ENCODE results near the gene RASSF3. TPM values are rescaled to one million over a fixed set of nuclear protein-coding genes. Genes with fewer than 3 reads are reported as not detected.

Gene RASSF3
- total RNA-seq, 2 experiments from 2014 or later = 16.3 to 49.9 TPM

GRCh38 chr12:64595863-64596793 is 14.2 kb upstream of the RASSF3 start:
- H3K4me1 ChIP-seq (ENCODE audit: insufficient read depth, low read length, poor library complexity, severe bottlenecking) = no peaks in the 10 kb centered on the region
- intact Hi-C loops (cut with micrococcal nuclease; ENCODE audit: unreplicated experiment) = no loop called here
- H3K4me3 ChIP-seq (ENCODE audit: low read depth, low read length, poor library complexity, severe bottlenecking) = no peak overlapping the region
- H3K36me3 ChIP-seq (ENCODE audit: insufficient read depth, low read length) = no peaks in the 10 kb centered on the region
- H3K9me2 ChIP-seq (ENCODE audit: insufficient read depth, low read length) = no peaks in the 10 kb centered on the region
- no TSS peak for BruUV-seq (replicated peaks)
- no peaks in the 10 kb centered on the region for H3K79me2 ChIP-seq (ENCODE audit: insufficient read depth, low read depth, low read length)
- H3K9me3 ChIP-seq (ENCODE audit: low read length) = no peaks in the 10 kb centered on the region
- no peak for DNase-seq (ENCODE audit: low spot score)
- CTCF ChIA-PET (ENCODE audit: unreplicated experiment) = no interaction called here
- no peak for TF ChIP-seq EZH2phosphoT487 (IDR thresholded peaks at IDR 0.05; ENCODE audit: borderline replicate concordance, low read depth, low read length)
- no peak for TF ChIP-seq CTCF (conservative IDR thresholded peaks at IDR 0.05; ENCODE audit: low read length)
- no peaks in the 10 kb centered on the region for H4K20me1 ChIP-seq (ENCODE audit: insufficient read depth, low read length)
- POLR2A ChIA-PET = interaction anchor here (0.5 to 1.7 kb wide), 4 partner anchors 11 to 1057 kb away, joined by 3 to 7 read pairs (median 3); no protein-coding TSS in a partner anchor
- no peak overlapping the region for H3K4me2 ChIP-seq (ENCODE audit: low read length)
- H2AFZ ChIP-seq (ENCODE audit: low read length) = no peak overlapping the region
- H3K27ac ChIP-seq (ENCODE audit: low read depth, low read length, poor library complexity, severe bottlenecking) = no peak overlapping the region

- TF ChIP-seq CTCF (conservative IDR thresholded peaks at IDR 0.05; ENCODE audit: low read length) (no peak), EZH2phosphoT487 (IDR thresholded peaks at IDR 0.05; ENCODE audit: borderline replicate concordance, low read depth, low read length) (no peak)
- H3K36me3 ChIP-seq (ENCODE audit: insufficient read depth, low read length) = no peaks in the 10 kb centered on the region
- no peak overlapping the region for H3K4me3 ChIP-seq (ENCODE audit: low read depth, low read length, poor library complexity, severe bottlenecking)
- no peaks in the 10 kb centered on the region for H3K79me2 ChIP-seq (ENCODE audit: insufficient read depth, low read depth, low read length)
- intact Hi-C loops (cut with micrococcal nuclease; ENCODE audit: unreplicated experiment) = no loop called here
- no peaks in the 10 kb centered on the region for H4K20me1 ChIP-seq (ENCODE audit: insufficient read depth, low read length)
- no peaks in the 10 kb centered on the region for H3K9me2 ChIP-seq (ENCODE audit: insufficient read depth, low read length)
- no peak overlapping the region for H2AFZ ChIP-seq (ENCODE audit: low read length)
- no peak overlapping the region for H3K27ac ChIP-seq (ENCODE audit: low read depth, low read length, poor library complexity, severe bottlenecking)
- ChIA-PET CTCF (ENCODE audit: unreplicated experiment) (no interaction called here), POLR2A (interaction anchor here (0.9 kb wide), 1 partner anchor 11 kb away, joined by 5 read pairs; no protein-coding TSS in a partner anchor)
- H3K4me2 ChIP-seq (ENCODE audit: low read length) = no peak overlapping the region
- DNase-seq (ENCODE audit: low spot score) = no peak
- BruUV-seq (replicated peaks) = no TSS peak
- no peaks in the 10 kb centered on the region for H3K4me1 ChIP-seq (ENCODE audit: insufficient read depth, low read length, poor library complexity, severe bottlenecking)
- H3K9me3 ChIP-seq (ENCODE audit: low read length) = no peaks in the 10 kb centered on the region
Observed at GRCh38 chr12:64598831-64599230, 11.5 kb upstream of the RASSF3 start.

- no peaks in the 10 kb centered on the region for H3K79me2 ChIP-seq (ENCODE audit: insufficient read depth, low read depth, low read length)
- no peaks in the 10 kb centered on the region for H3K9me2 ChIP-seq (ENCODE audit: insufficient read depth, low read length)
- H3K4me1 ChIP-seq (ENCODE audit: insufficient read depth, low read length, poor library complexity, severe bottlenecking) = no peaks in the 10 kb centered on the region
- no peak for TF ChIP-seq CTCF (conservative IDR thresholded peaks at IDR 0.05; ENCODE audit: low read length)
- no peak for TF ChIP-seq EZH2phosphoT487 (IDR thresholded peaks at IDR 0.05; ENCODE audit: borderline replicate concordance, low read depth, low read length)
- BruUV-seq (replicated peaks) = no TSS peak
- no peaks in the 10 kb centered on the region for H3K9me3 ChIP-seq (ENCODE audit: low read length)
- intact Hi-C loops (cut with micrococcal nuclease; ENCODE audit: unreplicated experiment) = no loop called here
- POLR2A ChIA-PET = interaction anchor here (1.0 kb wide), 1 partner anchor 70 kb away, joined by 3 read pairs; no protein-coding TSS in a partner anchor
- CTCF ChIA-PET (ENCODE audit: unreplicated experiment) = interaction anchor here (1.1 kb wide), 1 partner anchor 10 kb away, joined by 4 read pairs; no protein-coding TSS in a partner anchor
- no peak overlapping the region for H3K4me2 ChIP-seq (ENCODE audit: low read length)
- no peaks in the 10 kb centered on the region for H4K20me1 ChIP-seq (ENCODE audit: insufficient read depth, low read length)
- 0 out of 2 replicates have a peak overlapping the region, but pooled peaks have one; percentile 17 for H2AFZ ChIP-seq (ENCODE audit: low read length)
- no peak overlapping the region for H3K4me3 ChIP-seq (ENCODE audit: low read depth, low read length, poor library complexity, severe bottlenecking)
- no peak overlapping the region for H3K27ac ChIP-seq (ENCODE audit: low read depth, low read length, poor library complexity, severe bottlenecking)
- no peak for DNase-seq (ENCODE audit: low spot score)
- no peaks in the 10 kb centered on the region for H3K36me3 ChIP-seq (ENCODE audit: insufficient read depth, low read length)
Observed at GRCh38 chr12:64600164-64600561, 10.1 kb upstream of the RASSF3 start.

All from OCI-LY7 (cell line).